Measurements from ENCODE around the gene PEX10.

DNA sequence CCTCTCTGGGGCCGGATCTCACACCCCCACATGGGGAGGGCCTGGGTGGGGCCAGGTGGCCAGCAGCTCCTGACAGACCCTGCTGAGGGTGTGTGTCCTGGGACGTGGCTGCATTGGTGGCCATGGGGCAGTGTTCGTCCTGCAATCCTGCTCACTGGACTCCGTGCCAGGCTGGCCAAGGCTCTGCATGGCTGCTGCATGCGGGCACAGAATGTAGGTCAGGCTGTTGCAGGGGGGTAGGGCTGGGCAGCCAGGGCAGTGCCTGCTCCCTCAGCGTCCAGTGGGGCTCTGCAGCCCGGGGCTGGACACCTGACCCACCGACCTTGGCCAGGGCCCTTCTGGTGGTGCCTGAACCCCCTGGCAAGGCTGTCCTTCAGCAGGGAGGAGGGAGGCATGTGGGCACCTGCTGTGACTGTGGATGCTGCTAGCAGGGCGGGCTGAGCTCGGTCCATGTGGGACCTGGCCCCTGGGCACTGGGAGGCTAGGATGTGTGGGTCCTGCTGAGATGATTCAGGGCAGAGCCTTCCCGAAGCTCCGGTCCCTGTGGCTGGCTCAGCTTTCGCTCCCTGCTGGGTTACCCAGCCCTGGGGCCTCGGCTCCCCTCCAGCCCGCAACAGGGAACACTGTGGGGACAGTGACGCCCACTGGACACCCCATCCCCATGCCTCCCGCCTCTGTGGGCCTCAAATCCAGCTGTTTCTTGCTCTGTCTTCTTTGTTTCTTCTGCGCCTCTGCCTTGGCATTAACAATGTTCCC, 48.8 kb upstream of the PEX10 start:
- TF ChIP-seq POLR2A (IDR thresholded peaks at IDR 0.05; ENCODE audit: control extremely low read depth in 1 of 2, low read depth in 2 of 2, low read length in 2 of 2) (no peak), TEAD4 (IDR thresholded peaks at IDR 0.05; ENCODE audit: low read depth, low read length) (no peak), HDAC2 (IDR thresholded peaks at IDR 0.05; ENCODE audit: borderline replicate concordance in 1 of 2, low read depth in 2 of 2, low read length in 2 of 2) (no peak)
- TF ChIP-seq, protein P1, sequence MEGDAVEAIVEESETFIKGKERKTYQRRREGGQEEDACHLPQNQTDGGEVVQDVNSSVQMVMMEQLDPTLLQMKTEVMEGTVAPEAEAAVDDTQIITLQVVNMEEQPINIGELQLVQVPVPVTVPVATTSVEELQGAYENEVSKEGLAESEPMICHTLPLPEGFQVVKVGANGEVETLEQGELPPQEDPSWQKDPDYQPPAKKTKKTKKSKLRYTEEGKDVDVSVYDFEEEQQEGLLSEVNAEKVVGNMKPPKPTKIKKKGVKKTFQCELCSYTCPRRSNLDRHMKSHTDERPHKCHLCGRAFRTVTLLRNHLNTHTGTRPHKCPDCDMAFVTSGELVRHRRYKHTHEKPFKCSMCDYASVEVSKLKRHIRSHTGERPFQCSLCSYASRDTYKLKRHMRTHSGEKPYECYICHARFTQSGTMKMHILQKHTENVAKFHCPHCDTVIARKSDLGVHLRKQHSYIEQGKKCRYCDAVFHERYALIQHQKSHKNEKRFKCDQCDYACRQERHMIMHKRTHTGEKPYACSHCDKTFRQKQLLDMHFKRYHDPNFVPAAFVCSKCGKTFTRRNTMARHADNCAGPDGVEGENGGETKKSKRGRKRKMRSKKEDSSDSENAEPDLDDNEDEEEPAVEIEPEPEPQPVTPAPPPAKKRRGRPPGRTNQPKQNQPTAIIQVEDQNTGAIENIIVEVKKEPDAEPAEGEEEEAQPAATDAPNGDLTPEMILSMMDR (IDR thresholded peaks at IDR 0.05; ENCODE audit: control extremely low read depth in 1 of 3, insufficient read depth in 1 of 3, low read depth in 1 of 3, low read length in 3 of 3): no peak

Data from H1 (cell line).